Fibroblast of pulmonary artery (primary cell): ENCODE data around the gene PLCXD1.
A peak's percentile ranks its signal among the peaks of the same experiment; 100 is the strongest.
"Not testable (repeated sequence)": the region's sequence is repeated elsewhere in the genome, so short reads cannot be mapped to it uniquely, and the experiment has no call there.

Source experiments
- DNase-seq: peaks from one replicate; pipeline ENCODE4 v3.0.0-alpha.2; 2010; ENCODE audit warnings: low read depth
- H3K4me3 ChIP-seq: replicated peaks from 2 replicates; pipeline ENCODE4 v1.5.1; 2011; ENCODE audit warnings: low read depth, mild to moderate bottlenecking, control low read depth, low read length, moderate library complexity
- TF ChIP-seq, protein P1 (sequence below): IDR thresholded peaks from 2 replicates; pipeline ENCODE4 v1.5.1; 2011; ENCODE audit warnings: mild to moderate bottlenecking, control low read depth, low read length, inconsistent platforms; ENCODE audit errors: missing control alignments

The PLCXD1 gene

DNA sequence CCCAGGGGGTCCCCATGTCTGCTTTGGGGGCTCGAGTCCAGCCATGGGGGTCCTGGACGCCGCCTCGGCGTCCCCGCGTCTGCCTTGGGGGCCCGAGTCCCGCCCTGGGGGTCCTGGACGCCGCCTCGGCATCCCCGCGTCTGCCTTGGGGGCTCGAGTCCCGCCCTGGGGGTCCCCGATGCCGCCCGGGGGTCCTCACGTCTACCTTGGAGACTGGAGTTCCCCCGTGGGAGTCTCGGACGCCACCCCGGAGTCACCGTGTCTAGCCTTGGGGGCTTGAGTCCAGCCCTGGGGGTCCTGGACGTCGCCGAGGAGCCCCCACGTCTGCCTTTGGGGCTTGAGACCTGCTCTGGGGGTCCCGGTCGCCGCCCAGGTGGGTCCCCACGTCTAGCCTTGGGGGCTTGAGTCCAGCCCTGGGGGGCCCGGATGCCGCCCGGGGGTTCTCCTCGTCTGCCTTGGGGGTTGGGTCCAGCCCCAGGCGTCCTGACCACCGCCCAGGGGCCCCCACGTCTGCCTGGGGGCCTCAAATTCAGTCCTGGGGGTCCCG lies 38.5 kb downstream of the PLCXD1 start:
- peak overlapping the region; percentile 92 for H3K4me3 ChIP-seq
- DNase-seq = no peak
- TF ChIP-seq, protein P1, sequence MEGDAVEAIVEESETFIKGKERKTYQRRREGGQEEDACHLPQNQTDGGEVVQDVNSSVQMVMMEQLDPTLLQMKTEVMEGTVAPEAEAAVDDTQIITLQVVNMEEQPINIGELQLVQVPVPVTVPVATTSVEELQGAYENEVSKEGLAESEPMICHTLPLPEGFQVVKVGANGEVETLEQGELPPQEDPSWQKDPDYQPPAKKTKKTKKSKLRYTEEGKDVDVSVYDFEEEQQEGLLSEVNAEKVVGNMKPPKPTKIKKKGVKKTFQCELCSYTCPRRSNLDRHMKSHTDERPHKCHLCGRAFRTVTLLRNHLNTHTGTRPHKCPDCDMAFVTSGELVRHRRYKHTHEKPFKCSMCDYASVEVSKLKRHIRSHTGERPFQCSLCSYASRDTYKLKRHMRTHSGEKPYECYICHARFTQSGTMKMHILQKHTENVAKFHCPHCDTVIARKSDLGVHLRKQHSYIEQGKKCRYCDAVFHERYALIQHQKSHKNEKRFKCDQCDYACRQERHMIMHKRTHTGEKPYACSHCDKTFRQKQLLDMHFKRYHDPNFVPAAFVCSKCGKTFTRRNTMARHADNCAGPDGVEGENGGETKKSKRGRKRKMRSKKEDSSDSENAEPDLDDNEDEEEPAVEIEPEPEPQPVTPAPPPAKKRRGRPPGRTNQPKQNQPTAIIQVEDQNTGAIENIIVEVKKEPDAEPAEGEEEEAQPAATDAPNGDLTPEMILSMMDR = no peak

DNA sequence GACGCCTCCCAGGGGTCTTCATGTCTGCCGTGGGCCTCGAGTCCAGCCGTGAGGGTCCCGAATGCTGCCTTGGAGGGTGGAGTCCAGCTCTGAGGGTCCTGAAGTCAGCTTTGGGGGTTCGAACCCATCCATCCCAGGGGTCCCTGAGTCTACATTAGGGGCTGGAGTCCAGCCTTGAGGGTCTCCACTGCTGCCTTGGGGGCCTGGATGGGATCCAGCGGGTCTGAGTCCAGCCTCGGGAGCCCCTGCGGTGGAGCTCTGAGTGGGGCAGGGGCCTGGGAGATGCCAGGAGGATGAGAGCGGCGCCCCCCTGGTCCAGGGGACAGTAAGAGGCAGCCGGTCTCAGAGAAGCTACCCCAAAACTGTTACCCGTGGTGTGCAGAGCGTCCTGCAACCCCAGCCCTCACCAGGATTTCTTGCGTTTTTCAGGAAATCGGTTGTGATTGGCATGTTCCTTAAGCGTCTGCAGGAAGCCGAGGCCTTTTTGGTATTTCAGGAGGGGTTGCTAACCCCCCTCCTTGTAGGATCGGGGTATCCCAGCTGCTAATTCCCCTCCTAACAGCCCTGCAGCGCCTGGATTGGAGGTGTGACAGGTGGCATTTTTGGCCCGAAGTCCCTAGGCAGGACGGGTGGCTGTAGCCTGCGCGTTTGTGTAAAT lies 39.1 kb downstream of the PLCXD1 start:
- TF ChIP-seq, protein P1 = no peak
- H3K4me3 ChIP-seq = peak overlapping the region; percentile 92
- DNase-seq = no peak

DNA sequence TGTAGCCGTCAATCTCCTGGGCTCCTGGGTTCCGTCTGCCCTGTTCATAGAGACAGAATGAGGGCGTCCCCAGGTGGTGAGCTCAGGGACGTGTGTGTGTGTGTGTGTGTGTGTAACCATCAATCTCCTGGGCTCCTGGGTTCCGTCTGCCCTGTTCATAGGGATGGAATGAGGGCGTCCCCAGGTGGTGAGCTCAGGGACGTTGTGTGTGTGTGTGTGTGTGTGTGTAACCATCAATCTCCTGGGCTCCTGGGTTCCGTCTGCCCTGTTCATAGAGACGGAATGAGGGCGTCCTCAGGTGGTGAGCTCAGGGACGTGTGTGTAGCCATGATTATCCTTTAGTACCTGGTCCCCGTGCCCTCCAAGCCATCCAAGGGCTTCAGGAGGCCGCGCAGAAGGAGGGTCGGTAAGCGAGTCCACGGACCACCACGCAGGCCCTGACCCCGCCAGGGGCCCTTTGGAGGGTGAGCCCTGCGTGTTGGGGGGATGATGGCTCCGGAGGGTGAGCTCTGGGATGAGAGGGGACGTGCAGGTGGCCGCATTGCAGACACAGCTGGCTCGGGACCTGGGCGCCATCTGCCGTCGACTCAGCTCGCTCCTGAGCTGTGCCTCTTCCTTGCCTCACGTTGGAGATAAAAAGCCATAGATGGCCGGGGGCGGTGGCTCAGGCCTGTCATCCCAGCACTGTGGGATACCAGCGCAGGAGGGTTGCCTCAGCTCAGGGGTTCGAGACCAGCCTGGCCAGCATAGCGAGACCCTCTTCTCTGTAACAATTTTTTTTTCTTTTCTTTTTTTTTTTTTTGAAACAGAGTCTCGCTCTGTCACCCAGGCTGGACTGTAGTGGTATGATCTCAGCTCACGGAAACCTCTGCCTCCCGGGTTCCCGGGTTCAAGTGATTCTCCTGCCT lies 42.8 kb downstream of the PLCXD1 start:
- TF ChIP-seq, protein P1 = no peak
- DNase-seq = peak; percentile 70
- no peak overlapping the region for H3K4me3 ChIP-seq

DNA sequence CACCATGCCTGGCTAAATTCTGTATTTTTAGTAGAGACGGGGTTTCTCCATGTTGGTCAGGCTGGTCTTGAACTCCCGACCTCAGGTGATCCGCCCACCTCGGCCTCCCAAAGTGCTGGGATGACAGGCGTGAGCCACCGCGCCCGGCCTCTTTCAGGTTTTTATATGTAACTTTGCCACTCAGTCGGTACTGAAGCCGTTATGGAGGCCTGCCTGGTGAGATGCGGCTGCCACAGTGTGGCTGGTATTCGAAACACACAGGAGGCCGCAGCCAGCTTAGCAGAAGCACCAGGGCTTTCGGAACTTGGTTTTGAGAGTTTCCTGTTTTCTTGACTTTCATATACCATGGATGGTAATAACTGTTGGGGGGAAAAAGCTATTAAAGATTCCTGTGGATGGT lies 43.5 kb downstream of the PLCXD1 start:
- DNase-seq, H3K4me3 ChIP-seq: not testable (repeated sequence)

DNA sequence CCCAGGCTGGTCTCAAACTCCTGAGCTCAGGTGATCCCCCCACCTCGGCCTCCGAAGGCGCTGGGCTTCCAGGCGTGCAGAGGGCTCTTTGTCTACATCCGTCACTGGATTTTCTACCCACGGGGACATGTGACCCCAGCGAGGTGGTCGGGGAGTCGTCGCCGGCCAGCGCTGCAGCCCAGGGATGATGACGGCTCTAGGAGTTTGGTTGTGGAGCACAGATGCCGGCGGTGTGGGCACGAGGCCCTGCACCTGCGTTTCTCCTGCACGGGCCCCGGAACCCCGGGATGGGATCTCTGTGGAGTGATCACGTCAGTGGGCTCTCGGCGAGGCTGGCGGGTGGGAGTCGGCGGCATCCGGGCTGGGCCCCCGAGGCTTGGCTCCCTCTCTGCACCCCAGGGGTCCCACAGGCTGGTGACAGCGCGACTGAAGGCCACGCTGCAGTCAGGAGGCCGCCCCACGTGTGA lies 46.5 kb downstream of the PLCXD1 start:
- no peak overlapping the region for H3K4me3 ChIP-seq
- DNase-seq = no peak
- TF ChIP-seq, protein P1 = no peak

DNA sequence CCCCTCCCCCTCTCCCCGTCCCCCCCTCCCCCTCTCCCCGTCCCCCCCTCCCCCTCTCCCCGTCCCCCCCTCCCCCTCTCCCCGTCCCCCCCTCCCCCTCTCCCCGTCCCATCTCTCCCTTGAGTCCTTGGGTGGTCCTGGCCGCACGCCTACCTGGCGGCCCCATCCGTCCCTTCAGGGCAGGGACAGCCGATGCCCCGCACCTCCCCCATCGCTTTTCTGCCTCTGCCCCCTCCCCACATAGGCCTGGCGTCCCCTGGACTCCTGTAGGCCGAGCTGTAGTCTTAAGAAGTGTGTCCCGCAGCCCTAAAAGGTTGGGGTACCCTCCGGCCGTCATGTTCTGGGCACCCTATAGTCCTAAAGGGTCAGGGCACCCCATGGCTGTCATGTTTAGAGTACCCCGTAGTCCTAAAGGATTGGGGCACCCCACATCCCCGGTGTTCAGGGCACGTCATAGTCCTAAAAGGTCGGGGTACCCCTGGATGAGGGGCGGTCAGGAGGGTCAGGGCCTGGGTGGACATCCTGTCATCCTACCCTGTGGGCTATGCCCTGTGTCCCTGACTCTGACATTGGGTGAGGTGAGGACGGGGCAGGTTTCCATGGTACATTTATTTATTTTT lies 48.2 kb downstream of the PLCXD1 start:
- no peak for DNase-seq
- TF ChIP-seq, protein P1 = no peak
- no peak overlapping the region for H3K4me3 ChIP-seq

DNA sequence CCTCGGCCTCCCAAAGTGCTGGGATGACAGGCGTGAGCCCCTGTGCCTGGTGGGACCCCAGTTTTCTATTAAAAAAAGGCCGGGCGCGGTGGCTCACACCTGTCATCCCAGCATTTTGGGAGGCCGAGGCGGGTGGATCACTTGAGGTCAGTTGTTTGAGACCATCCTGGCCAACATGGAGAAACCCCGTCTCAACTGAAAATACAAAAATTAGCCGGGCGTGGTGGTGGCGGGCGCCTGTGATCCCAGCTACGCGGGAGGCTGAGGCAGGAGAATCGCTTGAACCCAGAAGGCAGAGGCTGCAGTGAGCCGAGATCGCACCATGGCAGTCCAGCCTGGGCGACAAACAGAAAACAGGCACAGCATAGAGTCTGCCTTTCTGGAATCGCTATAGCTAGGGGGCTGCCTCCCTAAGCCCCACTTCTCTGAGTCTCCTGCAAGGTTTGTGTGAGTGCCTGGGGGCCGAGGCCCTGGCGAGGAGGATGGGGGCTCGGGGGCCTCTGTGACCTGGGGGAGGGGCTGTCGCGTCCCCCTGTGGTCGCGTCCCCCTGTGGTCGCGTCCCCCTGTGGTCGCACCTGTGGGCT lies 49.1 kb downstream of the PLCXD1 start:
- H3K4me3 ChIP-seq, DNase-seq: not testable (repeated sequence)
